Measurements from ENCODE around the gene PKNOX2.

PKNOX2 gene

DNA sequence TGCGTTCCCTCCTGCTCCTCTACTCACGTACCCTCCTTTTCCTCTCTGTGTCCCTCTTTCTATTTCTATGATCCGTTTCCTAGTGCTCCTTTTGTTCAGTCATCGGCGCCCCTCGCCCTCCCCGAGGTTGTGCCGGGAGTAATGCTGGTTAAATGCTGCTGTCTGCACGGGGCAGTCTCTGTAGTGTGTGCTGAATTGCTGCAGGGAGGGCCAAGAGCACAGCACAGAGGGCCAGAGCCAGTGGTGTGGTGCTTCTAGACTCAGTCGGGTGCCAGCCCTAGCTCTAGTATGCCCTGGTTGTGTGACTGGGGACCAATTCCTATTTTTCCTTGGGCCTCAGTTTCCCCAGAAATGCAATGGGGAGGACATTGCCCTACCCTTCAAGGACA lies 98.3 kb downstream of the PKNOX2 start:
- Histone ChIP-seq H3K27ac (ENCODE audit: low read length) (no peak overlapping the region), H3K9ac (ENCODE audit: low read depth, low read length) (no peak overlapping the region), H3K79me2 (ENCODE audit: insufficient read depth, low read length) (no peaks in the 10 kb centered on the region), H3K4me1 (ENCODE audit: insufficient read depth, low read length) (no peaks in the 10 kb centered on the region), H3K27me3 (ENCODE audit: insufficient read depth, low read length, poor library complexity) (peaks cover 11% of the 10 kb centered on the region), H4K20me1 (ENCODE audit: insufficient read depth, low read length) (no peaks in the 10 kb centered on the region; the same call in 1 of the 2 replicates), H3K36me3 (ENCODE audit: insufficient read depth, low read length) (no peaks in the 10 kb centered on the region), H3K9me3 (ENCODE audit: insufficient read depth, low read length, severe bottlenecking) (no peaks in the 10 kb centered on the region), H2AFZ (ENCODE audit: low read depth, low read length) (no peak overlapping the region), H3K4me3 (ENCODE audit: low read depth in 1 of 2, low read length in 2 of 2) (no peak overlapping the region), H3K4me2 (ENCODE audit: insufficient read depth, low read length) (no peak overlapping the region)
- no peak for ATAC-seq (ENCODE audit: insufficient read depth, low read depth)
- TF ChIP-seq, protein P1, sequence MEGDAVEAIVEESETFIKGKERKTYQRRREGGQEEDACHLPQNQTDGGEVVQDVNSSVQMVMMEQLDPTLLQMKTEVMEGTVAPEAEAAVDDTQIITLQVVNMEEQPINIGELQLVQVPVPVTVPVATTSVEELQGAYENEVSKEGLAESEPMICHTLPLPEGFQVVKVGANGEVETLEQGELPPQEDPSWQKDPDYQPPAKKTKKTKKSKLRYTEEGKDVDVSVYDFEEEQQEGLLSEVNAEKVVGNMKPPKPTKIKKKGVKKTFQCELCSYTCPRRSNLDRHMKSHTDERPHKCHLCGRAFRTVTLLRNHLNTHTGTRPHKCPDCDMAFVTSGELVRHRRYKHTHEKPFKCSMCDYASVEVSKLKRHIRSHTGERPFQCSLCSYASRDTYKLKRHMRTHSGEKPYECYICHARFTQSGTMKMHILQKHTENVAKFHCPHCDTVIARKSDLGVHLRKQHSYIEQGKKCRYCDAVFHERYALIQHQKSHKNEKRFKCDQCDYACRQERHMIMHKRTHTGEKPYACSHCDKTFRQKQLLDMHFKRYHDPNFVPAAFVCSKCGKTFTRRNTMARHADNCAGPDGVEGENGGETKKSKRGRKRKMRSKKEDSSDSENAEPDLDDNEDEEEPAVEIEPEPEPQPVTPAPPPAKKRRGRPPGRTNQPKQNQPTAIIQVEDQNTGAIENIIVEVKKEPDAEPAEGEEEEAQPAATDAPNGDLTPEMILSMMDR (IDR thresholded peaks at IDR 0.05; ENCODE audit: borderline replicate concordance, extremely low read depth, low read length, poor library complexity, severe bottlenecking), result no peak
- TF ChIP-seq EZH2 (IDR thresholded peaks at IDR 0.05; ENCODE audit: borderline replicate concordance, low read depth, low read length, severe bottlenecking), result no peak
- DNase-seq, result no peak

DNA sequence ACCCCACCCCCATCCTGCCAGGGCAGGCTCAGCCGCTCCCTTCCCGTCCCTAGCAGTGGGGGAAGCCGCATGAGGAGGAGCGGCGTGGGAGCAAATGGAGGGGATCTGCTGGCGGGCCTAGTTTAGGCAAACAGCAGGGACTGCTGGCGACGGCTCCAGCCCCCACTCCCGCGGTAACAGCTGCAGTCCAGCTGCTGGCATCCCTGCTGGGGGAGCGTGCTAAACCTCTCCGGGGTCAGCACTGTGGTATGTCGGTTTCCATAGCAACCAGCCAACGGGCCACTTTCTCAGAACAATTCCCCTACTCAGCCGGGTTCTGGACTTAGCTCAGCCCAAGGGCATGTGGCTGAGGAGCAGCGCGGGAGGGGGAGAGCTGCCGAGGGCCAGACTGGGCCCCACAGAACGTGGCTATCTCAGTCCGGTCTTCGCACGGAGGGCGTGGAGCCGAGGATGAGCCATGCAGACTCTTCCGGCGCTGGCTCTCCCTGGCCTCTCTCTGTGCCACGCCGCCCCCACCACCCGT lies 98.8 kb downstream of the PKNOX2 start:
- Histone ChIP-seq H3K9ac (ENCODE audit: low read depth, low read length) (no peak overlapping the region), H3K36me3 (ENCODE audit: insufficient read depth, low read length) (no peaks in the 10 kb centered on the region), H3K79me2 (ENCODE audit: insufficient read depth, low read length) (no peaks in the 10 kb centered on the region), H3K27ac (ENCODE audit: low read length) (no peak overlapping the region), H3K4me1 (ENCODE audit: insufficient read depth, low read length) (no peaks in the 10 kb centered on the region), H3K9me3 (ENCODE audit: insufficient read depth, low read length, severe bottlenecking) (no peaks in the 10 kb centered on the region), H4K20me1 (ENCODE audit: insufficient read depth, low read length) (no peaks in the 10 kb centered on the region; the same call in 1 of the 2 replicates), H2AFZ (ENCODE audit: low read depth, low read length) (no peak overlapping the region), H3K4me3 (ENCODE audit: low read depth in 1 of 2, low read length in 2 of 2) (no peak overlapping the region), H3K27me3 (ENCODE audit: insufficient read depth, low read length, poor library complexity) (peaks cover 16% of the 10 kb centered on the region), H3K4me2 (ENCODE audit: insufficient read depth, low read length) (no peak overlapping the region)
- no peak for DNase-seq
- no peak for TF ChIP-seq EZH2 (IDR thresholded peaks at IDR 0.05; ENCODE audit: borderline replicate concordance, low read depth, low read length, severe bottlenecking)
- TF ChIP-seq, protein P1 (IDR thresholded peaks at IDR 0.05; ENCODE audit: borderline replicate concordance, extremely low read depth, low read length, poor library complexity, severe bottlenecking), result no peak
- ATAC-seq (ENCODE audit: insufficient read depth, low read depth), result no peak

DNA sequence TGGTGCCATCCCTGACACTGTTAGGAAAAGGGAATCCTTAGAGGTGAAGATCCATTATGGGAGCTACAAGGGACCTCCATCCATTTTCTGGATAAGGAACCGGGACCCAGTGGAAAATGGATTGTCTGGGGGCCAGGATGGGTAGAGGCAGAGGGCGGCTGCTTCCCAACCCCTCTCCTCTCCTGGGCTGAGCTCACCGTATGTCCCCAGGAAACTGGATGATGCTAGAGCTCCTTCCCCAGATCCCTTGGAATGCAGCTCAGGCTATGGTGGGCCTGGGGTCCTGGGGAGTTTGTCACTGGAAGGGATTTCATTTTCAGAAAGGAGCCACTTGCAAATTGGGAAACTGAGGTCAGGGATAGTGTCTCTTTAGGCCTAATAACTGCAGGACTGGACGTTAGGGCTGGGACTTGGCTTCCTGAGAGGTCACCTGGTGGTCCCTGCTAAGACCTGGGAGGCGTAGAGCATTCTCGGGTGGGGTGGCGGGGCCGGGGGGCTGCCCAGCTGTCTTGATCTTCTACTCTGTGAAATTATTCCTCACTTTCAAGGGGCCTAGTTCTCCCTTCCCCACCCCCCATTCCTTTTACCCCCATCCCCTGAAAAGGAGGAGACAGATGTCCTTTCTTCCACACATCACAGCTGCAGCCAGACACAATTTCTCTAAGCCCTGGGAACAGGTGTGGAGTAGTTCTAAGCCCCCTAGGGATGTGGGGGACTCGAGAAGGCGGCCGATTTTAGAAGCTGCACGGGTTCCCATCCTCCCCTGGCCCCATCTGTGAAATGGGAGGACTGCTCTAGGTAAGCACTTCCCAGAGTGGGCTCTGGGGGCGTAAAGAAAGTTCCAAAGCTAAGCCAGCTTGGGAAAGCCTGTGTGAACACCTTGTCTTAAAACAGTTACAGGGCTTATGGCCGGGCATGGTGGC lies 99.8 kb downstream of the PKNOX2 start:
- H3K36me3 ChIP-seq (ENCODE audit: insufficient read depth, low read length), result no peaks in the 10 kb centered on the region

DNA sequence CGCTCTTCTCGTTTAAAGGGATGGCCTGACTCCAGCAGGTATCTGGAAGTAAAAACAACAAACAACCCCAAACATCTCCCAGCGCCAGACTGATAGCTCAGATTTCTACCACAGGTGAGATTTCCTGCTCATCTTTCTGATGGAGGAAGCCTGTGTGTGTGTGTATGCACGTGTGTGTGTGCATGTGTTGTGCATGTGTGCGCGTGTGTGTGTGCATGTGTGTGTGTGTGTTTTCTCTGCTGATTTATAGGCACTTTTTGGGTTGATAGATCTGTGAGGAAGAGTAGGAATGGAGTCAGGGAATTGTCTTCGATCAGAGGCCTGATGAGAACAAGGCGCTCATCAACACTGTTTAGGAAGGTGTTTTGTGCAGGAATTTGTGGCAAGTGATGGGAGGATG lies 103.0 kb downstream of the PKNOX2 start:
- no peak for TF ChIP-seq EZH2 (IDR thresholded peaks at IDR 0.05; ENCODE audit: borderline replicate concordance, low read depth, low read length, severe bottlenecking)
- TF ChIP-seq, protein P1 (IDR thresholded peaks at IDR 0.05; ENCODE audit: borderline replicate concordance, extremely low read depth, low read length, poor library complexity, severe bottlenecking), result no peak
- H3K9ac ChIP-seq (ENCODE audit: low read depth, low read length), result no peak overlapping the region
- no peak overlapping the region for H3K4me2 ChIP-seq (ENCODE audit: insufficient read depth, low read length)

More for the DNA sequence above, 99.8 kb downstream of the PKNOX2 start:
- DNase-seq (no peak), ATAC-seq (ENCODE audit: insufficient read depth, low read depth) (no peak)
- Histone ChIP-seq H3K4me2 (ENCODE audit: insufficient read depth, low read length) (no peak overlapping the region), H3K9me3 (ENCODE audit: insufficient read depth, low read length, severe bottlenecking) (no peaks in the 10 kb centered on the region), H3K27me3 (ENCODE audit: insufficient read depth, low read length, poor library complexity) (peaks cover 16% of the 10 kb centered on the region), H3K27ac (ENCODE audit: low read length) (no peak overlapping the region), H3K79me2 (ENCODE audit: insufficient read depth, low read length) (no peaks in the 10 kb centered on the region), H3K4me1 (ENCODE audit: insufficient read depth, low read length) (no peaks in the 10 kb centered on the region), H3K4me3 (ENCODE audit: low read depth in 1 of 2, low read length in 2 of 2) (no peak overlapping the region), H3K9ac (ENCODE audit: low read depth, low read length) (no peak overlapping the region), H4K20me1 (ENCODE audit: insufficient read depth, low read length) (no peaks in the 10 kb centered on the region; the same call in 1 of the 2 replicates), H2AFZ (ENCODE audit: low read depth, low read length) (no peak overlapping the region)
- no peak for TF ChIP-seq EZH2 (IDR thresholded peaks at IDR 0.05; ENCODE audit: borderline replicate concordance, low read depth, low read length, severe bottlenecking)

More for the DNA sequence above, 103.0 kb downstream of the PKNOX2 start:
- Histone ChIP-seq H4K20me1 (ENCODE audit: insufficient read depth, low read length) (no peaks in the 10 kb centered on the region; the same call in 1 of the 2 replicates), H3K9me3 (ENCODE audit: insufficient read depth, low read length, severe bottlenecking) (no peaks in the 10 kb centered on the region), H3K79me2 (ENCODE audit: insufficient read depth, low read length) (no peaks in the 10 kb centered on the region), H2AFZ (ENCODE audit: low read depth, low read length) (no peak overlapping the region), H3K4me3 (ENCODE audit: low read depth in 1 of 2, low read length in 2 of 2) (no peak overlapping the region), H3K4me1 (ENCODE audit: insufficient read depth, low read length) (no peaks in the 10 kb centered on the region), H3K27ac (ENCODE audit: low read length) (no peak overlapping the region), H3K27me3 (ENCODE audit: insufficient read depth, low read length, poor library complexity) (peaks cover 16% of the 10 kb centered on the region), H3K36me3 (ENCODE audit: insufficient read depth, low read length) (no peaks in the 10 kb centered on the region)
- no peak for DNase-seq
- no peak for ATAC-seq (ENCODE audit: insufficient read depth, low read depth)
